OCI-LY3 (cell line): ENCODE results near the gene HAPSTR1.

Experiments used
- H2AFZ ChIP-seq: fragments of 200-600, 300-600 bp; shearing (Covaris generic); 2 replicates; pipeline ENCODE4 v1.6.0; 2014; ENCODE audit warnings: antibody characterized with exemption, low read depth, low read length
- H3K27ac ChIP-seq: fragments of 200-600, 300-600 bp; sonication (generic); 2 replicates; pipeline ENCODE4 v1.5.1; 2014; ENCODE audit warnings: mild to moderate bottlenecking, low read length, moderate library complexity, mixed read lengths
- H3K27me3 ChIP-seq: fragments of 200-600, 300-600 bp; sonication (generic); 2 replicates; pipeline ENCODE4 v1.6.1; 2014; ENCODE audit warnings: low read depth, low read length, mixed read lengths
- H3K36me3 ChIP-seq: fragments of 200-600, 300-600 bp; sonication (generic); replicated peaks from 2 replicates; pipeline ENCODE3; 2014; ENCODE audit warnings: low read depth, low read length, mixed read lengths
- H3K4me1 ChIP-seq: fragments of 300-600, 200-600 bp; sonication (generic); 2 replicates; pipeline ENCODE4 v1.6.1; 2014; ENCODE audit warnings: low read length, mixed read lengths
- H3K4me2 ChIP-seq: fragments of 200-600, 300-600 bp; sonication (generic); 2 replicates; pipeline ENCODE4 v1.6.1; 2014; ENCODE audit warnings: low read length, mixed read lengths
- H3K4me3 ChIP-seq: fragments of 300-600, 200-600 bp; sonication (generic); 2 replicates; pipeline ENCODE4 v1.5.1; 2014; ENCODE audit warnings: antibody characterized with exemption, mild to moderate bottlenecking, low read length, moderate library complexity
- H3K79me2 ChIP-seq: fragments of 300-600, 200-600 bp; shearing (Covaris generic); 2 replicates; pipeline ENCODE4 v1.6.1; 2014; ENCODE audit warnings: mild to moderate bottlenecking, low read length, mixed read lengths
- H3K9ac ChIP-seq: fragments of 300-600, 200-600 bp; shearing (Covaris generic); 2 replicates; pipeline ENCODE4 v1.6.0; 2014; ENCODE audit warnings: mild to moderate bottlenecking, low read length, moderate library complexity
- H3K9me3 ChIP-seq: fragments of 200-600, 300-600 bp; shearing (Covaris generic); 2 replicates; pipeline ENCODE4 v1.6.1; 2014; ENCODE audit warnings: low read length, mixed read lengths; ENCODE audit not compliant: insufficient read depth
- H4K20me1 ChIP-seq: fragments of 200-600, 300-600 bp; sonication (generic); 2 replicates; pipeline ENCODE4 v1.6.1; 2016; ENCODE audit warnings: low read length, mixed read lengths; ENCODE audit not compliant: insufficient read depth
- CTCF ChIP-seq: fragments of 200-600, 300-600 bp; sonication (generic); IDR thresholded peaks from 2 replicates; pipeline ENCODE4 v1.5.1; 2014; ENCODE audit warnings: antibody characterized with exemption, low read length, low read depth
- EZH2phosphoT487 ChIP-seq: fragments of 200-600 bp; shearing (Covaris generic); IDR thresholded peaks from 2 replicates; pipeline ENCODE4 v1.6.1; 2018; ENCODE audit warnings: antibody characterized with exemption, mixed run types, low read depth

HAPSTR1 gene

DNA sequence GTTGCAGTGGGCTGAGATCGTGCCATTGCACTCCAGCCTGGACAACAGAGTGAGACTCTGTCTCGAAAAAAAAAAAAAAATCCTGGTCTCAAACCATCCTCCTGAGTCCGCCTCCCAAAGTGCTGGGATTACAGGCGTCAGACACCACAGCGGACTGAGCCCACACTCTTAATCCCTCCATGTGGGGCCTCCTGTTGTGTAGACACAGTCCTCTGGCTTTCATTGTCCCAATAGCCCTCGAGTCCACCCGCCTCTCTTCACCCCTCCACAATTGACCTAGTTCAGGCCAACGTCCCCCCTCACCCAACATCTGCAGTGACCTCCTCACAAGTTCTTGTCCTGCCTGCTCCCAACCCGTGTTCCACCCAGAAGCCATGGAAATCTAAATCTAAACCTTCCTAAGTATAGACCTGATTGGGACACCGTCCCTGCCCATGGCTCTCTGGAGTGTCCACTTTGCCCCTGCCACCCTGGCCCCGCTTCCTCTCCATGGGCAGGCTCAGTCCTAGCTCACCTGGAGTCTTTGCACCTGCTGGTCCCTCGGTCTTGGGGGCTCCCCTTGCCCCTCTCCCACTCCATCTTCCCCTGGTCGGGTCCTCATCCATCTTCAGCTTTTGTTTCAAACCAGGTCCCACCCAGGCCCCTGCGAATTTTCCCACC lies 46.7 kb downstream of the HAPSTR1 start:
- H3K27ac ChIP-seq, result no peak overlapping the region
- H3K4me1 ChIP-seq, result peaks cover 9% of the 10 kb centered on the region
- TF ChIP-seq EZH2phosphoT487, result no peak
- no peak for TF ChIP-seq CTCF
- H3K9ac ChIP-seq, result no peak overlapping the region
- H3K36me3 ChIP-seq, result no peaks in the 10 kb centered on the region
- no peaks in the 10 kb centered on the region for H3K79me2 ChIP-seq
- H3K4me2 ChIP-seq, result peak overlapping the region; percentile 90; the same call in 1 of the 2 replicates
- H3K9me3 ChIP-seq, result no peaks in the 10 kb centered on the region
- no peak overlapping the region for H3K4me3 ChIP-seq
- H3K27me3 ChIP-seq, result peaks cover 7% of the 10 kb centered on the region
- H4K20me1 ChIP-seq, result no peaks in the 10 kb centered on the region
- no peak overlapping the region for H2AFZ ChIP-seq

DNA sequence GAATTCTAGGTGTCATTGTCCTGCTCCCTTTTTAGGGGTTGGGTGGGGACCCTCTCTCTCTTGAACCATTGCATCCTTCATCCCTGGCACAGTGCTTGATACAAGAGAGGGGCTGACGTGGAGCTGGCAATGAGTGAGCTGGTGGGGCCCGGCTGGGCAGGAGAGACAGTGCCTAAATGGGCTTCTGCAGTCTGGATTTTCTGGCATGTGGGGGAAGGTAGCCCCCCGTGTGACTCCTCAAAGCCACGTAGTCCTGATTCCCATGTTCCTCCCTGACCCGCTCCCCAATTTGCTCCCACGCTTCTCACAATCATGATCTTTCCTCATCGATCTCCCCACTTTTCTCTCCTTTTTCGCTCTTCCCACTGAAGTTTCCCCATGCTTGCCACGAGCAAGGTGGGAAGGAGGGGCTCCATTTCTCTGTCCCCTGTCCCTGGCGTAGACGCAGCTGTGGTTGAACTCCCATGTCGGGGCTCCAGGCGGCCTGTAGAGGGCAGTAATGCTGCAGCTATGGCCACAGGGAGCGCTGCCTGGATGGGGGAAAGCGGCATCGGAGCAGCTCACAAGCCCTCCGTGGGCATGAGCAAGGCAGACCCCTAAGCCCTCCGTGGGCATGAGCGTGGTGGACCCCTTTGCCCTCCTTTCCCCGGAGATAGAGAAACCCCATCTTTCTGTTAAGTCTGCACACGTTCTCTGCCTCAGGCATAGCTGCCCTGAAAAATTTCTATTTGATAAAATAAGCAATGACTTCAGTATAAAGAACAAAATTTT lies 47.5 kb downstream of the HAPSTR1 start:
- Histone ChIP-seq H3K9ac (peak overlapping the region; percentile 33; the same call in 1 of the 2 replicates), H4K20me1 (no peaks in the 10 kb centered on the region), H3K27me3 (peaks cover 7% of the 10 kb centered on the region), H3K36me3 (no peaks in the 10 kb centered on the region), H3K9me3 (no peaks in the 10 kb centered on the region), H3K4me3 (peak overlapping the region; percentile 74), H2AFZ (peak overlapping the region; percentile 69; the same call in 1 of the 2 replicates), H3K79me2 (no peaks in the 10 kb centered on the region), H3K27ac (no peak overlapping the region), H3K4me2 (peak overlapping the region; percentile 90), H3K4me1 (peaks cover 9% of the 10 kb centered on the region)
- TF ChIP-seq CTCF (peak; percentile 92), EZH2phosphoT487 (no peak)

DNA sequence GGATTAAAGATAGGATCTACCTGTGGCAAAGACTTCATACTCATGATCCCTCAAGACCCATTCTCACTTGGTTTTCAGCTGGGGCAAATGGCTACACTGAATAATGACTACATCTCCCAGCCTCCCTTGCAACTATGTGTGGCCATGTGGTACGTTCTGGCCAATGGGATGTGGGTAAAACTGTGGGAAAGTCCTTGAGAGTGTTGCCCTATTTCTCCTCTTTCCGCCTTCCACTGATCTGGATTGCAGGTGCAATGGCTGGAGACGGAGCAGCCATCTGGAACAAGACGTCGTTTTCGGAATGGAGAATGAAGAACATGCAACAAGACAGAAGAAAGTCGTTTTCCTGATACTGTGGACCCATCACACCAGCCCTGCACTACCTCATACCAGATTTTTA lies 48.5 kb downstream of the HAPSTR1 start:
- Histone ChIP-seq H3K9ac (no peak overlapping the region), H3K27me3 (peaks cover 7% of the 10 kb centered on the region), H3K27ac (no peak overlapping the region), H3K9me3 (no peaks in the 10 kb centered on the region), H3K4me2 (peak overlapping the region; percentile 90), H3K4me3 (peak overlapping the region; percentile 74), H3K79me2 (no peaks in the 10 kb centered on the region), H3K4me1 (peaks cover 9% of the 10 kb centered on the region), H3K36me3 (no peaks in the 10 kb centered on the region), H2AFZ (peak overlapping the region; percentile 87), H4K20me1 (no peaks in the 10 kb centered on the region)
- TF ChIP-seq CTCF, result no peak
- no peak for TF ChIP-seq EZH2phosphoT487
